ENCODE measurements around the gene TPRG1L.

GRCh38 chr1:3644273-3644672 lies 19.5 kb downstream of the TPRG1L start:
- TF ChIP-seq EZH2phosphoT487 (IDR thresholded peaks at IDR 0.05; ENCODE audit: unreplicated experiment): no peak
- TF ChIP-seq REST (IDR thresholded peaks at IDR 0.05; ENCODE audit: unreplicated experiment): no peak
- no peak for TF ChIP-seq POLR2AphosphoS5 (IDR thresholded peaks at IDR 0.05; ENCODE audit: low read depth)
- no peak for TF ChIP-seq CTCF (conservative IDR thresholded peaks at IDR 0.05; ENCODE audit: low read depth in 2 of 2)
- TF ChIP-seq ZNF462 (CRISPR knock-in tag; IDR thresholded peaks at IDR 0.05): no peak
- TF ChIP-seq JUNB (IDR thresholded peaks at IDR 0.05; ENCODE audit: unreplicated experiment): no peak
- TF ChIP-seq EZH2 (IDR thresholded peaks at IDR 0.05; ENCODE audit: low read depth, unreplicated experiment): no peak
- TF ChIP-seq STAT1 (IDR thresholded peaks at IDR 0.05; ENCODE audit: unreplicated experiment): no peak
- no peak for TF ChIP-seq ETS1 (IDR thresholded peaks at IDR 0.05)
- TF ChIP-seq CREB1 (CRISPR knock-in tag; IDR thresholded peaks at IDR 0.05; ENCODE audit: low read depth): no peak
- no peak for TF ChIP-seq ZNF114 (CRISPR knock-in tag; IDR thresholded peaks at IDR 0.05)
- no peak for TF ChIP-seq NANOG (IDR thresholded peaks at IDR 0.05; ENCODE audit: borderline replicate concordance)
- no peak for TF ChIP-seq ZNF331 (CRISPR knock-in tag; IDR thresholded peaks at IDR 0.05; ENCODE audit: low read depth)
